DND-41 (cell line): ENCODE data around the gene PAXIP1.

Source experiments
- ATAC-seq: fragments of 200-7000 bp; cut with Tn5 transposase; 3 replicates; pipeline ENCODE4 v1.9.1; 2021; ENCODE audit warnings: low read depth; ENCODE audit not compliant: insufficient read depth
- DNase-seq: peaks from one replicate; pipeline ENCODE4 v3.0.0-alpha.2; 2020
- H2AFZ ChIP-seq: 2 replicates; pipeline ENCODE4 v1.6.0; 2012; ENCODE audit warnings: low read depth, low read length
- H3K27ac ChIP-seq: 2 replicates; pipeline ENCODE4 v1.5.1; 2012; ENCODE audit warnings: low read length, inconsistent platforms
- H3K27me3 ChIP-seq: fragments of 200-600 bp; sonication (generic); 2 replicates; pipeline ENCODE4 v1.6.0; 2012; ENCODE audit warnings: low read length, mild to moderate bottlenecking, inconsistent platforms; ENCODE audit not compliant: insufficient read depth, poor library complexity
- H3K36me3 ChIP-seq: 2 replicates; pipeline ENCODE4 v1.5.1; 2012; ENCODE audit warnings: low read length, inconsistent platforms; ENCODE audit not compliant: insufficient read depth
- H3K4me1 ChIP-seq: 2 replicates; pipeline ENCODE4 v1.5.1; 2012; ENCODE audit warnings: mild to moderate bottlenecking, low read length; ENCODE audit not compliant: insufficient read depth
- H3K4me2 ChIP-seq: 2 replicates; pipeline ENCODE4 v1.6.0; 2012; ENCODE audit warnings: mild to moderate bottlenecking, moderate library complexity, low read length, inconsistent platforms; ENCODE audit not compliant: insufficient read depth
- H3K4me3 ChIP-seq, 2 experiments: fragments of 200-600 bp in 1 of 2; shearing (Covaris generic) in 1 of 2; 2 replicates each; pipeline ENCODE4 v1.5.1; 2012 to 2016; ENCODE audit warnings: inconsistent platforms in 2 of 2, low read length in 2 of 2, mild to moderate bottlenecking in 2 of 2, low read depth in 1 of 2, moderate library complexity in 1 of 2
- H3K79me2 ChIP-seq: 2 replicates; pipeline ENCODE4 v1.6.0; 2012; ENCODE audit warnings: low read length, inconsistent platforms; ENCODE audit not compliant: insufficient read depth
- H3K9ac ChIP-seq: 2 replicates; pipeline ENCODE4 v1.6.0; 2012; ENCODE audit warnings: low read depth, mild to moderate bottlenecking, inconsistent platforms, low read length, moderate library complexity
- H3K9me3 ChIP-seq: 2 replicates; pipeline ENCODE4 v1.5.1; 2012; ENCODE audit warnings: low read length, moderate library complexity, mild to moderate bottlenecking, inconsistent platforms; ENCODE audit not compliant: insufficient read depth, severe bottlenecking
- H4K20me1 ChIP-seq: 2 replicates; pipeline ENCODE4 v1.6.0; 2012; ENCODE audit warnings: low read length; ENCODE audit not compliant: insufficient read depth
- EZH2 ChIP-seq: IDR thresholded peaks from 3 replicates; pipeline ENCODE4 v1.6.1; 2012; ENCODE audit warnings: borderline replicate concordance, low read depth, mild to moderate bottlenecking, moderate library complexity, low read length, inconsistent platforms; ENCODE audit not compliant: severe bottlenecking
- TF ChIP-seq, protein P1 (sequence below): IDR thresholded peaks from 2 replicates; pipeline ENCODE4 v1.5.1; 2012; ENCODE audit warnings: borderline replicate concordance, low read length, moderate library complexity, mild to moderate bottlenecking; ENCODE audit not compliant: poor library complexity, severe bottlenecking; ENCODE audit errors: extremely low read depth

Gene PAXIP1

DNA sequence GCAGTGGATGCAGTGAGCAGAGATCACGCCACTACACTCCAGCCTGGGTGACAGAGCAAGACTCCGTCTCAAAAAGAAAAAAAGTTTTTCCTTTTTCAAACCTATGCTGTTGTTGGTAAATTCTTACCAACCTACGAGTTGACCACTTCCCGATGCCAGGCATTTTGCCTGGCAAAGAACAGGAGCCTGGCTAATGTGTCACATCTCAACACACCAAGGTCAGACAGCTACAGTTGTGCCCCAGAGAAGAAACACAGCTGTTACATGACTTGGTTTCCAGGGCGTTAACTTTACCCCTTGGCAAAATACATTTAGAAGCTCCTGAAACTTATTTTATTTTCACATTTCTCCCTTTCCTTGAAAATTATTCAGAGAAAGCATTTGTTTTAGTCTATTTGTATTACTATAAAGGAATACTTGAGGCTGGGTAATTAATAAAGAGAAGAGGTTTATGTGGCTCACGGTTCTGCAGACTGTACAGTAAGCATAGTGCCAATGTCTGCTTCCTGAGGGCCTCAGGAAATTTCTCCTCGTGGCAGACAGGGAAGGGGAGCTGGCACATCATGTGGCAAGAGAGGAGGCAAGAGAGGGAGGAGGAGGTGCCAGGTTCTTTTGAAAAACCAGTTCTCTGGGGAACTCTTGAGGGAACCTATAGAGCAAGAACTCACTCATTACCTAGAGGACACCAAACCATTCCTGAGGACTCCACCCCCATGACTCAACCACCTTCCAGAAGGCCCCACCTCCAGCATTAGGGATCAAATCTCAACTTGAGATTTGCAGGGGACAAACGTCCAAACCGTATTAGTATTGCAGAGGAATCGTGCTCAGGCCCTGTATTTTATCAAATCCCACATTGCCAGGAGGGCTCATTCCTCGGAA, 83.3 kb downstream of the PAXIP1 start:
- Histone ChIP-seq H3K79me2 (no peaks in the 10 kb centered on the region), H3K27me3 (peaks cover 3% of the 10 kb centered on the region), H3K9ac (no peak overlapping the region), H3K4me1 (no peaks in the 10 kb centered on the region), H4K20me1 (no peaks in the 10 kb centered on the region; the same call in 1 of the 2 replicates), H3K4me2 (no peak overlapping the region), H3K36me3 (no peaks in the 10 kb centered on the region), H3K4me3 (no peak overlapping the region), H3K9me3 (no peaks in the 10 kb centered on the region), H2AFZ (no peak overlapping the region), H3K27ac (no peak overlapping the region)
- ATAC-seq (no peak), DNase-seq (no peak)
- TF ChIP-seq, protein P1, sequence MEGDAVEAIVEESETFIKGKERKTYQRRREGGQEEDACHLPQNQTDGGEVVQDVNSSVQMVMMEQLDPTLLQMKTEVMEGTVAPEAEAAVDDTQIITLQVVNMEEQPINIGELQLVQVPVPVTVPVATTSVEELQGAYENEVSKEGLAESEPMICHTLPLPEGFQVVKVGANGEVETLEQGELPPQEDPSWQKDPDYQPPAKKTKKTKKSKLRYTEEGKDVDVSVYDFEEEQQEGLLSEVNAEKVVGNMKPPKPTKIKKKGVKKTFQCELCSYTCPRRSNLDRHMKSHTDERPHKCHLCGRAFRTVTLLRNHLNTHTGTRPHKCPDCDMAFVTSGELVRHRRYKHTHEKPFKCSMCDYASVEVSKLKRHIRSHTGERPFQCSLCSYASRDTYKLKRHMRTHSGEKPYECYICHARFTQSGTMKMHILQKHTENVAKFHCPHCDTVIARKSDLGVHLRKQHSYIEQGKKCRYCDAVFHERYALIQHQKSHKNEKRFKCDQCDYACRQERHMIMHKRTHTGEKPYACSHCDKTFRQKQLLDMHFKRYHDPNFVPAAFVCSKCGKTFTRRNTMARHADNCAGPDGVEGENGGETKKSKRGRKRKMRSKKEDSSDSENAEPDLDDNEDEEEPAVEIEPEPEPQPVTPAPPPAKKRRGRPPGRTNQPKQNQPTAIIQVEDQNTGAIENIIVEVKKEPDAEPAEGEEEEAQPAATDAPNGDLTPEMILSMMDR, result no peak

DNA sequence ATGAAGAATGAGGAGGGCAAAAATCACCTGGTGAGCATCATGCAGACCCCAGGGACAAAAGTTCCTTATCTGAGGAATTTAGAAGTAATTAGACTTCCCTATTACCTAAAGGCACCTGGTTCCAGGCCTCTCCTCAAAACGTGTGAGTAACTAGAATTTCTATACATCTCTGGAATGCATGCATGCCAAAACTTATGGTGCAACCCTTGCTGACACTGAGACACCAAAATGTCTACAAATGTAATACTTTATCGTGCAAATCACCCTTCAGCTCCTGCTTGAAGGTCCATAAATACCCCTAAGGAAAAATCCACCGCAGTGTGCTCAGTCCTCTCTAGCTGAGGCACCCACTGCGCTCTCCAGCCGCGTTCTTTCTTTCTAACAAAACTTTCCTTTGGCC, 84.2 kb downstream of the PAXIP1 start:
- H3K4me1 ChIP-seq, result no peaks in the 10 kb centered on the region
- H3K9ac ChIP-seq, result no peak overlapping the region
- H3K27ac ChIP-seq, result no peak overlapping the region
- H3K4me3 ChIP-seq, result no peak overlapping the region
- H3K27me3 ChIP-seq, result peaks cover 3% of the 10 kb centered on the region
- no peaks in the 10 kb centered on the region for H3K9me3 ChIP-seq
- H3K36me3 ChIP-seq, result no peaks in the 10 kb centered on the region
- no peak overlapping the region for H2AFZ ChIP-seq
- TF ChIP-seq EZH2, result no peak
- TF ChIP-seq, protein P1, result no peak
- DNase-seq (no peak), ATAC-seq (no peak)
- no peak overlapping the region for H3K4me2 ChIP-seq
- no peaks in the 10 kb centered on the region for H3K79me2 ChIP-seq
- H4K20me1 ChIP-seq, result no peaks in the 10 kb centered on the region; the same call in 1 of the 2 replicates

DNA sequence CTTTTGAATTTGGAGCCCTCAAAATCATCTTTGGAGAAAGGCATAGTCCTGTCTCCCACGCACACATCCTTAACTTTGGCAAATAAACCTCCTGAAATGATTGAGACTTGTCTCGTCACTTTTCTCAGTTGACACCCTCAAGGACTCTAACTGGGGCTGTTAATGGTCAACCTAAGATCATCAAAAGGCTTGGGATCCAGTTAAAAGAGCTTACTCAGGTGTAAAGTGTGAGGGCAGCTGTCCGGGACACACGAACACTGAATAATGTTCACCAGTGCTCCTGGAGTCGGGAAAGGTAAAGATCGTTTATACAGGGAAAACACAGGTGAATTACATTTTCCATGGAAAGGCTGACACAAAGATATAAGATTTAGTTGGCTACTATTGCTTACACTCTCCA, 84.7 kb downstream of the PAXIP1 start:
- Histone ChIP-seq H3K79me2 (no peaks in the 10 kb centered on the region), H3K9me3 (no peaks in the 10 kb centered on the region), H3K36me3 (no peaks in the 10 kb centered on the region), H3K27ac (no peak overlapping the region), H4K20me1 (no peaks in the 10 kb centered on the region; the same call in 1 of the 2 replicates), H3K27me3 (peaks cover 3% of the 10 kb centered on the region), H2AFZ (no peak overlapping the region), H3K4me3 (no peak overlapping the region), H3K9ac (no peak overlapping the region), H3K4me2 (no peak overlapping the region), H3K4me1 (no peaks in the 10 kb centered on the region)
- no peak for TF ChIP-seq EZH2
- TF ChIP-seq, protein P1, result no peak
- ATAC-seq (no peak), DNase-seq (no peak)
